ENCODE results near the gene CABLES2.

CABLES2 gene

GRCh38 chr20:62403331-62403730 is 3.8 kb downstream of the CABLES2 start:
- Mint-ChIP-seq H3K4me1 (peaks cover 18% of the 10 kb centered on the region), H3K9me3 (no peaks in the 10 kb centered on the region), H3K27ac (no peak overlapping the region), H3K4me3 (no peak overlapping the region), H3K27me3 (no peaks in the 10 kb centered on the region), H3K36me3 (no peaks in the 10 kb centered on the region)

GRCh38 chr20:62402456-62403150 is 4.5 kb downstream of the CABLES2 start:
- H3K36me3 Mint-ChIP-seq = no peaks in the 10 kb centered on the region
- H3K4me3 Mint-ChIP-seq = no peak overlapping the region
- H3K27me3 Mint-ChIP-seq = no peaks in the 10 kb centered on the region
- H3K4me1 Mint-ChIP-seq = peaks cover 18% of the 10 kb centered on the region
- H3K27ac Mint-ChIP-seq = no peak overlapping the region
- no peaks in the 10 kb centered on the region for H3K9me3 Mint-ChIP-seq

GRCh38 chr20:62401331-62401779 is 5.7 kb downstream of the CABLES2 start:
- Mint-ChIP-seq H3K4me3 (no peak overlapping the region), H3K36me3 (no peaks in the 10 kb centered on the region), H3K27ac (no peak overlapping the region), H3K27me3 (no peaks in the 10 kb centered on the region), H3K4me1 (peaks cover 18% of the 10 kb centered on the region), H3K9me3 (no peaks in the 10 kb centered on the region)

- Mint-ChIP-seq H3K4me1 (peaks cover 11% of the 10 kb centered on the region), H3K27ac (no peak overlapping the region), H3K4me3 (no peak overlapping the region), H3K9me3 (no peaks in the 10 kb centered on the region), H3K36me3 (no peaks in the 10 kb centered on the region), H3K27me3 (no peaks in the 10 kb centered on the region)
These were observed 6.5 kb downstream of the CABLES2 start for GRCh38 chr20:62400541-62400940.

GRCh38 chr20:62400021-62400420 is 7.1 kb downstream of the CABLES2 start:
- no peaks in the 10 kb centered on the region for H3K27me3 Mint-ChIP-seq
- no peaks in the 10 kb centered on the region for H3K9me3 Mint-ChIP-seq
- no peak overlapping the region for H3K27ac Mint-ChIP-seq
- no peak overlapping the region for H3K4me3 Mint-ChIP-seq
- no peaks in the 10 kb centered on the region for H3K36me3 Mint-ChIP-seq
- H3K4me1 Mint-ChIP-seq = peaks cover 6% of the 10 kb centered on the region

GRCh38 chr20:62398120-62398821 is 8.8 kb downstream of the CABLES2 start:
- no peaks in the 10 kb centered on the region for H3K36me3 Mint-ChIP-seq
- H3K27me3 Mint-ChIP-seq = no peaks in the 10 kb centered on the region
- H3K4me3 Mint-ChIP-seq = no peak overlapping the region
- H3K4me1 Mint-ChIP-seq = no peaks in the 10 kb centered on the region
- H3K27ac Mint-ChIP-seq = no peak overlapping the region
- no peaks in the 10 kb centered on the region for H3K9me3 Mint-ChIP-seq

- Mint-ChIP-seq H3K9me3 (no peaks in the 10 kb centered on the region), H3K4me1 (no peaks in the 10 kb centered on the region), H3K36me3 (no peaks in the 10 kb centered on the region), H3K4me3 (no peak overlapping the region), H3K27me3 (no peaks in the 10 kb centered on the region), H3K27ac (no peak overlapping the region)
These were observed 10.5 kb downstream of the CABLES2 start for GRCh38 chr20:62396367-62397239.

- Mint-ChIP-seq H3K9me3 (no peaks in the 10 kb centered on the region), H3K4me1 (no peaks in the 10 kb centered on the region), H3K27ac (no peak overlapping the region), H3K27me3 (no peaks in the 10 kb centered on the region), H3K4me3 (no peak overlapping the region), H3K36me3 (no peaks in the 10 kb centered on the region)
These were observed 11.5 kb downstream of the CABLES2 start for GRCh38 chr20:62395311-62396242.

- H3K36me3 Mint-ChIP-seq = peaks cover under 1% of the 10 kb centered on the region
- no peak overlapping the region for H3K27ac Mint-ChIP-seq
- no peak overlapping the region for H3K4me3 Mint-ChIP-seq
- H3K4me1 Mint-ChIP-seq = peaks cover 5% of the 10 kb centered on the region
- H3K9me3 Mint-ChIP-seq = no peaks in the 10 kb centered on the region
- no peaks in the 10 kb centered on the region for H3K27me3 Mint-ChIP-seq
These were observed 12.5 kb downstream of the CABLES2 start for GRCh38 chr20:62394248-62395245.

- Mint-ChIP-seq H3K4me1 (peaks cover 12% of the 10 kb centered on the region), H3K9me3 (no peaks in the 10 kb centered on the region), H3K27me3 (no peaks in the 10 kb centered on the region), H3K36me3 (peaks cover 7% of the 10 kb centered on the region), H3K27ac (no peak overlapping the region), H3K4me3 (no peak overlapping the region)
These were observed 13.3 kb downstream of the CABLES2 start for GRCh38 chr20:62393830-62394229.

- no peak overlapping the region for H3K4me3 Mint-ChIP-seq
- peaks cover 10% of the 10 kb centered on the region for H3K36me3 Mint-ChIP-seq
- no peak overlapping the region for H3K27ac Mint-ChIP-seq
- H3K4me1 Mint-ChIP-seq = peaks cover 17% of the 10 kb centered on the region
- H3K9me3 Mint-ChIP-seq = no peaks in the 10 kb centered on the region
- H3K27me3 Mint-ChIP-seq = no peaks in the 10 kb centered on the region
These were observed 13.8 kb downstream of the CABLES2 start for GRCh38 chr20:62393335-62393665.

GRCh38 chr20:62392621-62393334 is 14.3 kb downstream of the CABLES2 start:
- peaks cover 15% of the 10 kb centered on the region for H3K36me3 Mint-ChIP-seq
- H3K27me3 Mint-ChIP-seq = no peaks in the 10 kb centered on the region
- H3K9me3 Mint-ChIP-seq = no peaks in the 10 kb centered on the region
- no peak overlapping the region for H3K27ac Mint-ChIP-seq
- no peak overlapping the region for H3K4me3 Mint-ChIP-seq
- H3K4me1 Mint-ChIP-seq = peaks cover 23% of the 10 kb centered on the region

- no peak overlapping the region for H3K4me3 Mint-ChIP-seq
- H3K9me3 Mint-ChIP-seq = no peaks in the 10 kb centered on the region
- no peaks in the 10 kb centered on the region for H3K27me3 Mint-ChIP-seq
- peak overlapping the region; percentile 35 for H3K27ac Mint-ChIP-seq
- peaks cover 26% of the 10 kb centered on the region for H3K4me1 Mint-ChIP-seq
- H3K36me3 Mint-ChIP-seq = peaks cover 17% of the 10 kb centered on the region
These were observed 15.0 kb downstream of the CABLES2 start for GRCh38 chr20:62392077-62392418.
